Stomach (tissue), 4 donors: ENCODE data around the gene DAND5.

ENCODE experiments used
- CTCF ChIP-seq, 7 experiments: fragments of 450-650 bp in 4 of 7; fragments of 200-600 bp in 3 of 7; sonication (generic) in 3 of 7; IDR thresholded peaks; one replicate each; pipeline ENCODE4 v1.5.1; 2016 to 2019; ENCODE audit warnings: antibody characterized with exemption in 7 of 7, control low read depth in 2 of 7, mild to moderate bottlenecking in 1 of 7
- POLR2A ChIP-seq, 4 donors: fragments of 450-650 bp; IDR thresholded peaks; one replicate each; pipeline ENCODE4 v1.6.1; 2016; ENCODE audit warnings: antibody characterized with exemption in 4 of 4, control low read depth in 2 of 4, mild to moderate bottlenecking in 1 of 4, moderate library complexity in 1 of 4
- POLR2AphosphoS5 ChIP-seq, 3 donors: sonication (generic); formaldehyde crosslinking; IDR thresholded peaks; one replicate each; pipeline ENCODE4 v1.6.1; 2016; ENCODE audit warnings: antibody characterized with exemption in 3 of 3

GRCh38 chr19:12946092-12946721 lies 23.2 kb upstream of the DAND5 start:
- TF ChIP-seq CTCF (IDR thresholded peaks at IDR 0.05) (no peak), POLR2A (IDR thresholded peaks at IDR 0.05) (no peak), POLR2AphosphoS5 (IDR thresholded peaks at IDR 0.05) (no peak)
